ENCODE results near the gene MAEA.
"Not testable (repeated sequence)": the region's sequence is repeated elsewhere in the genome, so short reads cannot be mapped to it uniquely, and the experiment has no call there.

Gene MAEA

DNA sequence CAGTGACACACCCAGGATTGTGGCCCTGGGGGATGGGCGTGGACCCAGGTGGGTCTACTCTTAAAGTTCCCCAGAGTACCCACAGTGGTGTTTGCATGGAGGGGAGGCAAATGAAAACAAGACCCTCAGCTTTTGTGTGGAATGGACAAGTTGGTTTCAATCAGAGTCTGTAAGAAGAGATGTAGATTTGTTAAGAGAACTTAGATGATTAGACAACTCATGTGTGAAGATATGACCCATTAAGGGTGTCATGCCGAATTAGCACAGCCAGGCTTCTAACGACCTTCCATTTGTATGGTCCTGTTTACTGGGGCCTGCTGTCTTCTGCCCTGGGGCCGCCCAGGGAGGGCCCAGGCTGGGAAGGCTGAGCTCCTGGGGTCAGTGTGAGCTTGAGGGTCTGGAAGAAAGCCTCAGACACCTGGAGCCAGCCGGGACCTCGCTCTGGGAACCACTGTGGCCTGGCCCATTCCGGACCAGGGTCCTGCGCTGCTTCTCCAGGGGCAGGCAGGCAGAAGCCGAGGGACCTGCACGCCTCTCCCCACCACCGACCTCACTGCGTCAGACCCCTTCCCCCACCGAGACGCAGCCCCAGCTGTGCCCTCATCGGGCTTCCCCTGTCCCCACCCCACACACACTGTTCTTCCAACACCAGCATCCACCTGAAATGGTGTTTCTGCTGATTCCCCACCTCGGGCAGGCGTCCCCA, 77.7 kb downstream of the MAEA start:
- DNase-seq (ENCODE audit: low read depth) = no peak

- no peak for DNase-seq (ENCODE audit: low read depth)
These were observed 78.2 kb downstream of the MAEA start for GRCh38 chr4:1367936-1368289.

GRCh38 chr4:1368421-1369090, 78.9 kb downstream of the MAEA start:
- DNase-seq (ENCODE audit: low read depth) = no peak

- no peak for DNase-seq (ENCODE audit: low read depth)
These were observed 79.4 kb downstream of the MAEA start for GRCh38 chr4:1369091-1369450.

DNA sequence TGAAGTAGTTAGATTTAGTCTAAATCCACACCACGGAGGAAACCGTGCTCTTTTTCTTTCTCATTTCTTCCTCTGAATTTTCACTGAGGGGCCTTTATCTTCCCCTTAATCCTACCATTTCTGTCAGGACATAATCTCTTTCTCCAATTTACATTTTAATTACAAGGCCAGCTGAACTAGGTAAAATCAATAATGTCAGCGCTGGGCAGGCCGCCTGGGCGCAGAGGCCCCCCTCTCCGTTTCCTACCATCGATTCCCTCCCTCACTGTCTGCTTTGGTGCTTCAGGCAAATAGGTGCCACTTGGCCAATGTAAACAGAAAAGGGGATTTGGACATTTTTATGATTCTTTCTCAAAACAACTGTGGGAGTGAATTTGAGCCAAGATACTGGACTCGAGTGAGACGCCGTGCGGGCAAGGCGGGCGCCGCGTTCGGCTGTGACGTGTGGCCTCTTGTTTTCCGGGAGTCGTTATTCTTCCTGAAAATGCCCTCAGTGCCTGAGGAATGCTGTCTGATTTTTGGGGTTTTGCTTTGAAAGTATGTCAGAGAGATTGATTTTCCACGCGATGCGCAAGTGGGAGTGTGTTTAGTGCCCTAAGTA, 79.9 kb downstream of the MAEA start:
- DNase-seq (ENCODE audit: low read depth) = no peak

- no peak for DNase-seq (ENCODE audit: low read depth)
These were observed 80.8 kb downstream of the MAEA start for GRCh38 chr4:1370321-1371124.

DNA sequence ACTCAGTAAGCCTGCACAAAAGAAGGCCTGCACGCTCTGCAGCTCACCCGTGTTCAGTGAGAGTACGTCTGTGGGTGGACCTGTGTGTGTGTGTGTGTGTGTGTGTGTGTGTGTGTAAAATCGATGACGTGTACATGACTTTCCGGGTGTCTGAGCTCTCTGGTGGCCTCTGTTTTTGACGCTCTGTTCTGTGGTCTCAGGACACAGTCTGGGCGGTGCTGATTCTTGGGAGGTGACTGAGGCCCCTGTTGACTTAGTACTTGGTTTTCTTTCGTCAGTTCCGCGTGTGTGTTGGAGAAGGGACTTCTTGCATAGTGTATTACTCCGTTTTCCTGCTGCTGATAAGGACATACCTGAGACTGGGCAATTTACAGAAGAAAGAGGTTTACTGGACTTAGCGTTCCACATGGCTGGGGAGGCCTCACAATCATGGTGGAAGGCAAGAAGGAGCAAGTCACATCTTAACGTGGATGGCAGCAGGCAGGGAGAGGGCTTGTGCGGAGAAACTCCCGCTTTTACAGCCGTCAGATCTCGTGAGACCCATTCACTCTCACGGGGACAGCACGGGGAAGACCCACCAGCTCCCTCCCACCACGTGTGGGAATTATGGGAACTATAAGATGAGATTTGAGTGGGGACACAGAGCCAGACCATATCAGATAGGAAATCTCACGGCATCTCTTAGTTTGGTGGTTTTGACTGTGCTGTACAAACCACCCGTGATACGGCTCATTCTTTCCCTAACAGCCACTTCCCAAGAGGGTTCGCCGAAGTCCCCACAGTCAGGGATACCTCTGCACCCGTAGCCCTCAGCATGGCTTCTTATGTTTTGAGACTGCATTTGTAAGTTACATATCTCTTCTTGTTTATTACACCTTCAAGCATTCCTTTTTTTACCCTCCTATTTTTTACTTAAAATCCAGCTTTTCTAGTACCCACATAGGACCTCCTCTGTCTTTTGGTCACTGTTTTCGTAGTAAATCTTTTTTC, 81.8 kb downstream of the MAEA start:
- DNase-seq (ENCODE audit: low read depth) = no peak

DNA sequence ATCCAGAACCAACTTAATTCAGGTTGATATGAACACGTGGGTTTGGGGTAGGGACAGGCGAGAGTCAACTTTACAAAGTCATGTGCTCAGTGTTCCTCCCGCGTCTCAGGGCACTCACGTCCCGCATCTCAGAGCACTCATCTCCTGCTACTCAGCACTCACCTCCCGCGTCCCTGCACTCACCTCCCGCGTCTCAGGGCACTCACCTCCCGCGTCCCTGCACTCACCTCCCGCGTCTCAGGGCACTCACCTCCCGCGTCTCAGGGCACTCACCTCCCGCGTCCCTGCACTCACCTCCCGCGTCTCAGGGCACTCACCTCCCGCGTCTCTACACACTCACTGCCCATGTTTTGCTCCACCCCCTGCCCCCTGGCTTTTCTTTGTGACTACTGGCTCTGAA, 82.9 kb downstream of the MAEA start:
- not testable (repeated sequence) for DNase-seq (ENCODE audit: low read depth)

DNA sequence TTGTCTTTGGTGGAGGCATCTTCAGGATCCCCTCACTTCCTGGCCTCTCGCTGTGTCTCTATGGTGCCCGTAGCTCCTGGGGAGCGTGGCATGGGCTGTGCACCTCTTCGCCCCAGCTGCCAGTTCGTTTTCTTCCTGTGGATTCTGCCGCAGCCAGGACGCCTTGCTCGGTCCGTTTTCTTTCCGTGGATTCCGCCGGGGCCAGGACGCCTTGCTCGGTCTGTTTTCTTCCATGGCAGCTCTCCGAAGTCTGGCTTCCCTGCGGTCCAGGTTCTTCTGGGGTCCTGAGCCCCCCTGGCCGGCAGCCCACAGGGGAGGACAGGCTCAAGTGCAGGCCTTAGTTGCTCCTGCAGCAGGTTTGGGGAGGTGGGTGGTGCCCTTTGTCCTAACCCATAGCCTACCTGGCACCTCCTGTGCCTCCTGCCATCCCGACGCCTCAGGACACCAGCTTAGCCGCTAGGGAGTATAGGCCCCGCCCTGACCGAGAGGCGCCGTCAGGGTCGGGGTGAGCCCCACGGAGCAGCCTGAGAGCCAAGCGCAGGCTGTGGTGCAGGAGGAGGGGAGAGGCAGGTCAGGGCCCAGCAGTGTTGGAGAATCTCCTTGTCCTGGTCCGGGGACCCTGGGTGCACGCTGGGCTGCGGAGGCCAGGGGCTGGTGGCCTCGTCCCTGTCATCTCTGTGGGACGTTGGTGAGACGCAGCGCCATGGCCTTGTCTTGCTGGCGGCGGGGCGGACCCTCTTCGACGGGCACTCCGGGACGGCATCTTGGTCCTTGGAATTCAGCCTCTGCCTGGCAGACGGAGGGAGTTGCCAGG, 84.4 kb downstream of the MAEA start:
- DNase-seq (ENCODE audit: low read depth) = no peak

DNA sequence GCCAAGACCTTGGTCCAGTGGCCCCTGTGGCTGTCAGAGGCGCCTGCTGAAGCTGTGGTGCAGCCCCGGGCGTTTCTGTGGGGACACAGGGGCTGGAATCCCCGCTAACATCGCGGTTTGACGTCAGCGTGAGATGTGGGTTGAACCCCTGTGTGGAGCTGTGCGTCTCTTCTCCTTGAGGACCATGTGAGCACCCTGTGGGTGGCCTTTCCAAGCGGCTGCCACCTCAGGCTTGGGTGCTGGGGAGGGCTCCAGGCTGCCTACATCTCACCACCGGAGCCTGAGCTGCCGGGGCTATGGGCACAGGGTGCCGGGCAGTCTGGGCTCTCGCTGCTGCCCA, 85.0 kb downstream of the MAEA start:
- no peak for DNase-seq (ENCODE audit: low read depth)

- no peak for DNase-seq (ENCODE audit: low read depth)
These were observed 85.5 kb downstream of the MAEA start for GRCh38 chr4:1375051-1375721.

- no peak for DNase-seq (ENCODE audit: low read depth)
These were observed 86.2 kb downstream of the MAEA start for GRCh38 chr4:1375761-1376322.

DNA sequence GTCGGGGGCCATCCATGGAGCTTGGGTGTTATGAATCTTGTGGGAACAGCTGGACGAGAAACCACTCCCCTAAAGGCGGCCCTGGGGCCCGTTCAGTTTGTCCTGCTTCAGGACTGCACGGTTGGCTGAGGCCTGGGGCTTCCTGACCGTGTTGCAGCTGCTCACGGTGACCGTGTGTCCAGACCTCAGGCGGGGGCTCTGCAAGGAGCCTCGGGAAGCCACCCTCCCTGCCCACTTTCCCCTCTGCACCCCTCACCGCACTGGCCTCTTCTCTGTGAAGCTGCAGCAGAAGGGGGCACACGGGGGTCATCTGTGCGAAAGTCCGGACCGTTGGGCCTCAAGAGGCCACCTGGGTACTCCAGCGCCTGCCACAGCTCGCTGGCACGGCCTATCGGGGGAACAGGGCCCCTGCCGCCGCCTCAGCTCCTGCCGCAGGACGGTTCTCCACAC, 86.7 kb downstream of the MAEA start:
- no peak for DNase-seq (ENCODE audit: low read depth)

DNA sequence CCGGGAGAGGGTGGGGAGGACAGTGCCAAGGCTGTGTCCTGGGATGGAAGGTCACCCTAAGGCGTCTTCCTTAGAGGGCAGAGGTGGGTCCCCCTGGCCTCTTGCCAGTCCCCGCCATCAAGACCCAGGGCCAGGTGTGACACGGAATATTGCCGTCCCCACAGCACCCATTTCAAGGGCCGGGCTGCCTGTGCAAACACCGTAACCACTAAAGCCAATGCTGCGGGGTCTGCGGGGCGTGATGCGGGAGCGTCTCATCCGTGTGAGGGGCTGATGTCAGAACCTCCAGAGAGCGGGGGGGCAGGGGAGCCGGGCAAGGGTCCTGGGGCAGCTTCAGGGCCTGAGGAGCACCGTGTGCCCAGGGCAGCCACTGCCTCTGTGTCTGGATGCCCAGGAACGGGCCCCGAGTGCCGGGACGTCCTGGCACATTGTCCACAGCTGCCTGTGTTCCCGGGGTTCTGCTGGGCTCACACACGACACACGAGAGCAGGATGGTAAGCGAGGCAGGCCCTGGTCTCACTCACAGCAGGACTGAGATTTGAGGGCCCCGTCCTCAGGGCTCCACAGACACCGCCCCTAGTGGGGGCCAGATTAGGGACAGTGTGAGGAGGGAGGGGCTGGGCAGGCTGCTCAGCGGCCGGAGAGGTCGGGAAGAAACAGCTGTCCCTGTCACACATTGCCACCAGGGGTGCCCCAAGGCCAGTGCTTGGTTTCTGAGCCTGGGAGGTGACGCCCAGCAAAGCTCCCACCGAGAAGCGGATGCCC, 87.3 kb downstream of the MAEA start:
- no peak for DNase-seq (ENCODE audit: low read depth)

DNA sequence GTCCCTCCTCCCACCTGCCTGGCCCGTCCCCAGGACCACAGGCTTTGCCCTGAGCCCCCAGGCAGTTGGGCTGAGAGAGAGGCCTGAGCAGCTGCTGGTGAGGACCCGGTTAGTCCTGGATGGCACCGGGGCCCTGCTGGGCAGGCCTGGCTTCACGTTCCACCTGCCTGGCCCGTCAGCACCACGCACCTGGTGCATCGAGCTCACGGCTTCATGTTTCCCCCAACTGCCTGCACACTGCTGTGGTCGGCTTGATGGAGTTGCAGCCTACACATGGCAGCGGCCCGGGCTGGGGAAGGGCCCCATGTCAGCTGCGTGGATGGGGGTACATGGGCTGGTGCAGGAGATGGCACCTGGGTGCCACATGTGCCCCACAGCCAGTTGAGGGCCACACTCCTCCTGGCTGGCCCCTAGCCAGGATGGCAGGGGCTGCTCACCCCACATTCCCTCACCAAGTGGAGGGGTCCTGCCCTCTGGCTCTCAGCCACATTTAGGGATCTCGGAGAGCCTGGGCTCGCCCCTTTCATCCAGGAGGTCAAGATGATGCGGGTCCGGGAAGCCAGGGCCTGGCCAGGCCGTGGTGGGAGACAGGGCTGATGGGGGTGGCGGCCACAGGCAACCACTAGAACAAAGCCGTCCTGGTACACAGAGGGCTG, 88.0 kb downstream of the MAEA start:
- DNase-seq (ENCODE audit: low read depth) = no peak

DNA sequence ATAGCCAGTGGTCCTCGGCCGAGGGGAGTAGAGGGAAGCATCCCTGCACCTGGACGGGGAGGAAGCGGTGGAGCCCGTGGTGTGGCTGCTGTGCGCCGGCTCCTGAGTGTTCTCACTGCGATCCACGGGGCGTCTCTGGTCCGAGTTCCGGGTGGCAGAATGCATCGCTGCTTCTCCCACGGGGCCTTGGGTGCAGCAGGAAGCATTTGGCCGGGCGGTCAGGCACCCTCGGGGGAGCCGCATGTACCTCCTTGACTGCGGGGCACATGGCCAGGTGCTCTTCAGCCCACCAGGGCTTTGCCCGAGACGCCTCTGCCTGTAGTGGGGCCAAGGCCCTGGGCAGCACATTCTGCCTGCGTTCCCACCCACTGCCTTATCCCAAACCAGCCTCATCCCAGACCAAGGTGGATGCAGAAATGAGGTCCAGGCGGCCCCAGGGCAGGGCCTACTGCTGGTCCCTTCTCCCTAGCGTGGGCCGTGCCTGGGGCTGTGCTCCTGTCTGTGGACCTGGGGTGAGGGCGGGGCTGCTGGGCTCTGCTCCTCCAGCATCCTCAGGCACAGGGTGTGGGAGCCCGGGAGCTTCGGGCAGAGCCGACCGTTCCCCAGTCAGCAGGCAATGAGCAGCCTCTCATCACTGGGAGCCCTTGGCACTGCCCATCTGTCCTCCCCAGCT, 89.0 kb downstream of the MAEA start:
- DNase-seq (ENCODE audit: low read depth) = no peak

DNA sequence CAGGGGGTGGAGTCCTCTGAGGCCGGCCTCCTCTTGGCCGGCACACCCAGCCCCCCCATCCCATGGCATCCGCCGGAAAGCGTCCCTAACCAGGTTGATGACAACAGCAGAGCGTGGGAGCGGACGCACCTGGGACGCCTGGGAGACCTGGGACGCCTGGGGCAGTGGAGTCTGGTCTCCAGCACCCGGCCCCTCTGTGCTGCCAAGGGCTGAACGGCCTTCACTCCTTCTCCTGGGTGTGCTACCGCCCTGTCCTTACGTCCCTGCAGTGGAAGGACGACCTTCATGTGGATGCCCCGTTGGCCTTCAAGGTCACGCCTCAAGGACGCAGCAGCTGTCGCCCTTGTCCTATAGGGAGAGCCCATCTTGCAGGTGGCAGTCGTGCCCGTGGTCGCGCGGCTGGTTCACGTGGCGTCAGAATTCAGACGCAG, 89.7 kb downstream of the MAEA start:
- no peak for DNase-seq (ENCODE audit: low read depth)

GRCh38 chr4:1379801-1380331, 90.2 kb downstream of the MAEA start:
- DNase-seq (ENCODE audit: low read depth) = no peak
